ENCODE measurements around the gene CTU2. TPM values are rescaled to one million over a fixed set of nuclear protein-coding genes. Genes with fewer than 3 reads are reported as not detected.

CTU2 gene
- polyA plus RNA-seq, 10 donors, result 8.2 to 15.7 (median 11.8) TPM

- peak; percentile 35 to 72 (median 65) for DNase-seq
Measured at GRCh38 chr16:88743693-88744576, 37.6 kb downstream of the CTU2 start.

- DNase-seq, result peak in 1 of 3 donors; percentile 71
Measured at GRCh38 chr16:88744577-88745521, 38.5 kb downstream of the CTU2 start.

GRCh38 chr16:88746506-88746905 lies 40.2 kb downstream of the CTU2 start:
- DNase-seq, result peak; percentile 38 to 82 (median 60)

- DNase-seq, result no peak
Measured at GRCh38 chr16:88747588-88748301, 41.4 kb downstream of the CTU2 start.

GRCh38 chr16:88748364-88748763 lies 42.1 kb downstream of the CTU2 start:
- DNase-seq, result no peak

- DNase-seq, result no peak
Measured at GRCh38 chr16:88749358-88749757, 43.1 kb downstream of the CTU2 start.

- no peak for DNase-seq
Measured at GRCh38 chr16:88750854-88751253, 44.6 kb downstream of the CTU2 start.

- DNase-seq, result no peak
Measured at GRCh38 chr16:88752386-88753002, 46.2 kb downstream of the CTU2 start.

- no peak for DNase-seq
Measured at GRCh38 chr16:88753191-88753590, 46.9 kb downstream of the CTU2 start.

- DNase-seq, result no peak
Measured at GRCh38 chr16:88753602-88754001, 47.3 kb downstream of the CTU2 start.

GRCh38 chr16:88754109-88754911 lies 48.0 kb downstream of the CTU2 start:
- DNase-seq, result no peak

- DNase-seq, result no peak
Measured at GRCh38 chr16:88754912-88755744, 48.8 kb downstream of the CTU2 start.

- DNase-seq, result no peak
Measured at GRCh38 chr16:88755745-88756443, 49.6 kb downstream of the CTU2 start.

- no peak for DNase-seq
Measured at GRCh38 chr16:88758227-88758943, 52.1 kb downstream of the CTU2 start.

GRCh38 chr16:88758944-88759244 lies 52.6 kb downstream of the CTU2 start:
- no peak for DNase-seq

- peak in 1 of 3 donors; percentile 41 for DNase-seq
Measured at GRCh38 chr16:88759245-88759975, 53.1 kb downstream of the CTU2 start.

- DNase-seq, result no peak
Measured at GRCh38 chr16:88759976-88760350, 53.7 kb downstream of the CTU2 start.
